ENCODE results near the gene MTHFS. TPM values are rescaled to one million over a fixed set of nuclear protein-coding genes. Genes with fewer than 3 reads are reported as not detected.

Gene MTHFS
- total RNA-seq, 2 experiments from 2014 or later = 37.0 to 41.3 TPM

GRCh38 chr15:79811406-79812405 lies 85.1 kb downstream of the MTHFS start:
- Mint-ChIP-seq H3K27ac (no peak overlapping the region), H3K4me1 (ENCODE audit: low read depth) (no peaks in the 10 kb centered on the region), H3K4me3 (no peak overlapping the region), H3K27me3 (ENCODE audit: low read depth) (no peaks in the 10 kb centered on the region), H3K9me3 (ENCODE audit: insufficient read depth) (peaks cover 5% of the 10 kb centered on the region), H3K36me3 (ENCODE audit: low read depth) (no peaks in the 10 kb centered on the region)
- ChIA-PET CTCF (no interaction called here), POLR2A (no interaction called here)
- DNase-seq = no peak
- ATAC-seq = no peak

- no peak for ATAC-seq
- CTCF ChIA-PET = no interaction called here
Measured at GRCh38 chr15:79804838-79805237, 92.0 kb downstream of the MTHFS start.

GRCh38 chr15:79798311-79798710 lies 98.5 kb downstream of the MTHFS start:
- H3K27ac Mint-ChIP-seq = no peak overlapping the region
- no peak for ATAC-seq

More at GRCh38 chr15:79804838-79805237, 92.0 kb downstream of the MTHFS start:
- Mint-ChIP-seq H3K27me3 (ENCODE audit: low read depth) (peaks cover 6% of the 10 kb centered on the region), H3K27ac (no peak overlapping the region), H3K4me1 (ENCODE audit: low read depth) (no peaks in the 10 kb centered on the region), H3K4me3 (no peak overlapping the region), H3K36me3 (ENCODE audit: low read depth) (no peaks in the 10 kb centered on the region), H3K9me3 (ENCODE audit: insufficient read depth) (peaks cover 5% of the 10 kb centered on the region)
- POLR2A ChIA-PET = no interaction called here
- no peak for DNase-seq

More at GRCh38 chr15:79798311-79798710, 98.5 kb downstream of the MTHFS start:
- no peak for DNase-seq
- H3K4me1 Mint-ChIP-seq (ENCODE audit: low read depth) = no peaks in the 10 kb centered on the region
- no peak overlapping the region for H3K4me3 Mint-ChIP-seq
- H3K9me3 Mint-ChIP-seq (ENCODE audit: insufficient read depth) = no peaks in the 10 kb centered on the region
- POLR2A ChIA-PET = no interaction called here
- no peaks in the 10 kb centered on the region for H3K36me3 Mint-ChIP-seq (ENCODE audit: low read depth)
- no peaks in the 10 kb centered on the region for H3K27me3 Mint-ChIP-seq (ENCODE audit: low read depth)
- CTCF ChIA-PET = interaction anchor here (0.7 kb wide), 1 partner anchor 51 kb away, joined by 3 read pairs; no protein-coding TSS in a partner anchor

Other genes starting within 250 kb of the MTHFS start
- 10 to 100 TPM; 23.1 to 26.3 TPM for gene BCL2A1, start 74.2 kb upstream of the MTHFS start, total RNA-seq
- gene ZFAND6, start 162.7 kb upstream of the MTHFS start, total RNA-seq = 10 to 100 TPM; 49.9 to 53.1 TPM